ENCODE data around the gene ABCA12.

ABCA12 gene

GRCh38 chr2:215098875-215099274 lies 39.6 kb downstream of the ABCA12 start:
- Histone ChIP-seq H3K9ac (ENCODE audit: low read length) (no peak overlapping the region), H3K79me2 (ENCODE audit: low read length) (no peaks in the 10 kb centered on the region), H3K27ac (ENCODE audit: low read length) (no peak overlapping the region), H2AFZ (ENCODE audit: low read depth, low read length) (no peak overlapping the region), H3K4me1 (ENCODE audit: low read length) (no peaks in the 10 kb centered on the region), H4K20me1 (ENCODE audit: insufficient read depth, low read length) (no peaks in the 10 kb centered on the region), H3K4me3 (ENCODE audit: low read length) (no peak overlapping the region), H3K27me3 (ENCODE audit: low read depth, low read length) (no peaks in the 10 kb centered on the region), H3K36me3 (replicated peaks; ENCODE audit: low read depth, low read length) (no peaks in the 10 kb centered on the region), H3K9me3 (ENCODE audit: insufficient read depth, low read length) (no peaks in the 10 kb centered on the region), H3K4me2 (ENCODE audit: low read length) (no peak overlapping the region)
- TF ChIP-seq EZH2phosphoT487 (IDR thresholded peaks at IDR 0.05; ENCODE audit: low read depth): no peak
- TF ChIP-seq CTCF (IDR thresholded peaks at IDR 0.05; ENCODE audit: low read depth, low read length): no peak

GRCh38 chr2:215084080-215084479 lies 54.3 kb downstream of the ABCA12 start:
- no peaks in the 10 kb centered on the region for H3K4me1 ChIP-seq (ENCODE audit: low read length)
- H3K79me2 ChIP-seq (ENCODE audit: low read length): no peaks in the 10 kb centered on the region
- H3K9me3 ChIP-seq (ENCODE audit: insufficient read depth, low read length): no peaks in the 10 kb centered on the region
- no peak overlapping the region for H2AFZ ChIP-seq (ENCODE audit: low read depth, low read length)
- TF ChIP-seq CTCF (IDR thresholded peaks at IDR 0.05; ENCODE audit: low read depth, low read length) (no peak), EZH2phosphoT487 (IDR thresholded peaks at IDR 0.05; ENCODE audit: low read depth) (no peak)
- H3K27ac ChIP-seq (ENCODE audit: low read length): no peak overlapping the region
- H3K36me3 ChIP-seq (replicated peaks; ENCODE audit: low read depth, low read length): no peaks in the 10 kb centered on the region
- no peak overlapping the region for H3K4me2 ChIP-seq (ENCODE audit: low read length)
- no peak overlapping the region for H3K4me3 ChIP-seq (ENCODE audit: low read length)
- H3K27me3 ChIP-seq (ENCODE audit: low read depth, low read length): no peaks in the 10 kb centered on the region
- no peak overlapping the region for H3K9ac ChIP-seq (ENCODE audit: low read length)
- no peaks in the 10 kb centered on the region for H4K20me1 ChIP-seq (ENCODE audit: insufficient read depth, low read length)

- no peaks in the 10 kb centered on the region for H3K36me3 ChIP-seq (replicated peaks; ENCODE audit: low read depth, low read length)
- no peak overlapping the region for H3K4me3 ChIP-seq (ENCODE audit: low read length)
- no peak overlapping the region for H2AFZ ChIP-seq (ENCODE audit: low read depth, low read length)
- no peaks in the 10 kb centered on the region for H3K27me3 ChIP-seq (ENCODE audit: low read depth, low read length)
- H3K79me2 ChIP-seq (ENCODE audit: low read length): no peaks in the 10 kb centered on the region
- no peak overlapping the region for H3K4me2 ChIP-seq (ENCODE audit: low read length)
- H3K9me3 ChIP-seq (ENCODE audit: insufficient read depth, low read length): no peaks in the 10 kb centered on the region
- no peak overlapping the region for H3K9ac ChIP-seq (ENCODE audit: low read length)
- no peak overlapping the region for H3K27ac ChIP-seq (ENCODE audit: low read length)
- no peaks in the 10 kb centered on the region for H4K20me1 ChIP-seq (ENCODE audit: insufficient read depth, low read length)
- H3K4me1 ChIP-seq (ENCODE audit: low read length): no peaks in the 10 kb centered on the region
- no peak for TF ChIP-seq CTCF (IDR thresholded peaks at IDR 0.05; ENCODE audit: low read depth, low read length)
- no peak for TF ChIP-seq EZH2phosphoT487 (IDR thresholded peaks at IDR 0.05; ENCODE audit: low read depth)
Measured at GRCh38 chr2:215083146-215083545, 55.3 kb downstream of the ABCA12 start.

DNA sequence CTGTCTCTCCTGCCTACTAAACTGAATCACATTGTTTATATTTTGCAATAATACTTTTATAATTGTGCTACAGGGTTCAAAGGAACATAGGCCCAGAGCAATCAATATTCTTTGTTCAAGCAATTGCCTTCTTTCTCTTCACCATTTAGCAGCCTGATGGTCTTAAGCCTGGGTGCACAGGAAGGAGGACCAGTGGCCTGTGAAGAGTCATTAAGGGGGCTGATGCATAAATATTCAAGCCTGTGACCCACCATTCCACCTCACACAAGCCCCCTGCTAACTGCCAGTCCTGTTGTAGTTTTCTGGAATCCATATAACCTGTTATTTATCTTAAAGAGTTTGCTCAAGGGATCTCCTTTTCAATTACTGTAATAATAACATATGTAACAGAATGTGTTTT lies 56.0 kb downstream of the ABCA12 start:
- Histone ChIP-seq H3K27ac (ENCODE audit: low read length) (no peak overlapping the region), H3K9ac (ENCODE audit: low read length) (no peak overlapping the region), H3K9me3 (ENCODE audit: insufficient read depth, low read length) (no peaks in the 10 kb centered on the region), H3K27me3 (ENCODE audit: low read depth, low read length) (no peaks in the 10 kb centered on the region), H2AFZ (ENCODE audit: low read depth, low read length) (no peak overlapping the region), H3K4me3 (ENCODE audit: low read length) (no peak overlapping the region), H3K4me1 (ENCODE audit: low read length) (no peaks in the 10 kb centered on the region), H3K4me2 (ENCODE audit: low read length) (no peak overlapping the region), H3K36me3 (replicated peaks; ENCODE audit: low read depth, low read length) (no peaks in the 10 kb centered on the region), H4K20me1 (ENCODE audit: insufficient read depth, low read length) (no peaks in the 10 kb centered on the region), H3K79me2 (ENCODE audit: low read length) (no peaks in the 10 kb centered on the region)
- TF ChIP-seq EZH2phosphoT487 (IDR thresholded peaks at IDR 0.05; ENCODE audit: low read depth) (no peak), CTCF (IDR thresholded peaks at IDR 0.05; ENCODE audit: low read depth, low read length) (no peak)
